ENCODE data around the gene CLPTM1. TPM values are rescaled to one million over a fixed set of nuclear protein-coding genes. Genes with fewer than 3 reads are reported as not detected.

Gene CLPTM1, protein sequence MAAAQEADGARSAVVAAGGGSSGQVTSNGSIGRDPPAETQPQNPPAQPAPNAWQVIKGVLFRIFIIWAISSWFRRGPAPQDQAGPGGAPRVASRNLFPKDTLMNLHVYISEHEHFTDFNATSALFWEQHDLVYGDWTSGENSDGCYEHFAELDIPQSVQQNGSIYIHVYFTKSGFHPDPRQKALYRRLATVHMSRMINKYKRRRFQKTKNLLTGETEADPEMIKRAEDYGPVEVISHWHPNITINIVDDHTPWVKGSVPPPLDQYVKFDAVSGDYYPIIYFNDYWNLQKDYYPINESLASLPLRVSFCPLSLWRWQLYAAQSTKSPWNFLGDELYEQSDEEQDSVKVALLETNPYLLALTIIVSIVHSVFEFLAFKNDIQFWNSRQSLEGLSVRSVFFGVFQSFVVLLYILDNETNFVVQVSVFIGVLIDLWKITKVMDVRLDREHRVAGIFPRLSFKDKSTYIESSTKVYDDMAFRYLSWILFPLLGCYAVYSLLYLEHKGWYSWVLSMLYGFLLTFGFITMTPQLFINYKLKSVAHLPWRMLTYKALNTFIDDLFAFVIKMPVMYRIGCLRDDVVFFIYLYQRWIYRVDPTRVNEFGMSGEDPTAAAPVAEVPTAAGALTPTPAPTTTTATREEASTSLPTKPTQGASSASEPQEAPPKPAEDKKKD
- 100 to 1,000 TPM in 3 of 6 donors, 10 to 100 TPM in 3; 53.4 to 139 (median 99.6) TPM for total RNA-seq

DNA sequence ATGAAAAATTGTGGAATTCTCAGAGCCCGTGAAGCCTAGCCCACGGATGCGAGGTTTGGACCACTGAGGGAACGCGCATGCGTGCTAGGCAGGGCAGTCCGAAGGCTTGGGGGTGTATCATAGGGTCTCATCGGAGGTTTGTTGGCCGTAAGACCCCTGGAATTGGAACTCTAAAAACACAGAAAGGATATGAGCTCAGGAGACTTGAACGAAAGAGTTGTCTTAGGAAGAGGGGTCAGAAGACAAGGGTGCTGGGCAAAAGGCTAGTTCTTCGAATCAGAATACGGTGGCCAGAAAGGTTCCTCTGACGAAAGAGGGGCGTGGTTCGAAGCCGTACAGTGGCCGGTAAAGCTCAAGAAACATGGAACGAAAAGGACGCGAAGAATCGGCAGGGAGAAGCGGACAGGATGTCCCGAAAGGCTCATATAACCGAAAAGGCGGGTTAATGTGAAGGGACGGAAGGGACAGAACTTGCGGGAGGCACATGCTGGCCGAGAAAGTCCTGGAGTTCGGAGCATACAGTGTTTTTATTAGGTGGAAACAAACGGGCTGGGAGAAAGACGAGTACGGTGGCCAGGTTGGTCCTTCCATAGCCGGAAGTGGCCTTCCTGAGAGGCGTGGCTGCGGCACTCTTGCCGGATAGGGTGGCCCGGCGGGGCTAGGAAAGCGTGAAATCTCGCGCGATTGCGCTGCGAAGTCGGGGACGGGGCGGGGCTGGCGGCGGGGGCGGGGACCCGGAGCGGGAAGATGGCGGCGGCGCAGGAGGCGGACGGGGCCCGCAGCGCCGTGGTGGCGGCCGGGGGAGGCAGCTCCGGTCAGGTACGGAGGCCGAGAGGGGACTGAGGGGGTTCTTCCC lies at the start of gene CLPTM1:
Gene CLPTM1, plus strand, starts transcription at position 732 of the 856 bp plus-strand sequence. Its CDS starts 16 bp downstream, at position 748.
- TF ChIP-seq EP300 (IDR thresholded peaks at IDR 0.05) (no peak), POLR2AphosphoS5 (IDR thresholded peaks at IDR 0.05) (peak; percentile 89 to 93), CTCF (IDR thresholded peaks at IDR 0.05) (peak in 2 of 6 experiments; percentile 12 to 21), POLR2A (IDR thresholded peaks at IDR 0.05) (peak in 2 of 4 donors; percentile 72 to 80)
- 1% methylated on average over 39 to 50 of the region's 65 CpGs for WGBS, 2 donors
- ATAC-seq (ENCODE audit: low FRiP score in 2 of 2) (peak; percentile 96 to 98), DNase-seq (peak; percentile 95 to 98)
- peak within 1 kb of the TSS; percentile 78 to 98 (median 96) for H3K4me3 ChIP-seq
- H3K9me3 ChIP-seq = no peaks in the 10 kb centered on the region
- H3K27ac ChIP-seq = peak within 1 kb of the TSS; percentile 82 to 97 (median 94)
- peaks cover 27 to 39% (median 32%) of the 10 kb centered on the region in 4 donors for H3K4me1 ChIP-seq
- H3K36me3 ChIP-seq = peaks cover 0 to 9% (median 0%) of the 10 kb centered on the region in 4 donors
- no peaks in the 10 kb centered on the region for H3K27me3 ChIP-seq

DNA sequence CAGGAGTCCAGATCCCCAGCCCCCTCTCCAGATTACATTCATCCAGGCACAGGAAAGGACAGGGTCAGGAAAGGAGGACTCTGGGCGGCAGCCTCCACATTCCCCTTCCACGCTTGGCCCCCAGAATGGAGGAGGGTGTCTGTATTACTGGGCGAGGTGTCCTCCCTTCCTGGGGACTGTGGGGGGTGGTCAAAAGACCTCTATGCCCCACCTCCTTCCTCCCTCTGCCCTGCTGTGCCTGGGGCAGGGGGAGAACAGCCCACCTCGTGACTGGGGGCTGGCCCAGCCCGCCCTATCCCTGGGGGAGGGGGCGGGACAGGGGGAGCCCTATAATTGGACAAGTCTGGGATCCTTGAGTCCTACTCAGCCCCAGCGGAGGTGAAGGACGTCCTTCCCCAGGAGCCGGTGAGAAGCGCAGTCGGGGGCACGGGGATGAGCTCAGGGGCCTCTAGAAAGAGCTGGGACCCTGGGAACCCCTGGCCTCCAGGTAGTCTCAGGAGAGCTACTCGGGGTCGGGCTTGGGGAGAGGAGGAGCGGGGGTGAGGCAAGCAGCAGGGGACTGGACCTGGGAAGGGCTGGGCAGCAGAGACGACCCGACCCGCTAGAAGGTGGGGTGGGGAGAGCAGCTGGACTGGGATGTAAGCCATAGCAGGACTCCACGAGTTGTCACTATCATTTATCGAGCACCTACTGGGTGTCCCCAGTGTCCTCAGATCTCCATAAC lies 49.6 kb upstream of the CLPTM1 start, which contains the start of gene APOE:
Gene APOE, plus strand, starts transcription at position 360 of the 724 bp plus-strand sequence. CDS start 829 bp downstream, outside the sequence.
- H3K27me3 ChIP-seq = peaks cover 0 to 15% (median 3%) of the 10 kb centered on the region in 4 donors
- no peak for TF ChIP-seq EP300 (IDR thresholded peaks at IDR 0.05)
- TF ChIP-seq POLR2A (IDR thresholded peaks at IDR 0.05) = peak in 1 of 4 donors; percentile 77
- H3K4me1 ChIP-seq = peaks cover 6 to 30% (median 7%) of the 10 kb centered on the region in 4 donors
- peaks cover 7 to 27% (median 24%) of the 10 kb centered on the region in 4 donors for H3K36me3 ChIP-seq
- ATAC-seq (ENCODE audit: low FRiP score in 2 of 2) (peak in 1 of 2 donors; percentile 2), DNase-seq (no peak)
- H3K9me3 ChIP-seq = no peaks in the 10 kb centered on the region
- peak within 1 kb of the TSS in 2 of 4 donors; percentile 36 to 79 for H3K27ac ChIP-seq
- peak within 1 kb of the TSS in 3 of 4 donors; percentile 29 to 47 (median 37) for H3K4me3 ChIP-seq
- 5 to 6% methylated on average over 14 to 20 of the region's 20 CpGs for WGBS, 2 donors

DNA sequence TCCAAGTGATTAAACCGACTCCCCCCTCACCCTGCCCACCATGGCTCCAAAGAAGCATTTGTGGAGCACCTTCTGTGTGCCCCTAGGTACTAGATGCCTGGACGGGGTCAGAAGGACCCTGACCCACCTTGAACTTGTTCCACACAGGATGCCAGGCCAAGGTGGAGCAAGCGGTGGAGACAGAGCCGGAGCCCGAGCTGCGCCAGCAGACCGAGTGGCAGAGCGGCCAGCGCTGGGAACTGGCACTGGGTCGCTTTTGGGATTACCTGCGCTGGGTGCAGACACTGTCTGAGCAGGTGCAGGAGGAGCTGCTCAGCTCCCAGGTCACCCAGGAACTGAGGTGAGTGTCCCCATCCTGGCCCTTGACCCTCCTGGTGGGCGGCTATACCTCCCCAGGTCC lies 47.6 kb upstream of the CLPTM1 start:
- DNase-seq (no peak), ATAC-seq (ENCODE audit: low FRiP score in 2 of 2) (no peak)
- WGBS, 2 donors = 92 to 93% methylated on average over 6 to 11 of the region's 12 CpGs
- TF ChIP-seq CTCF (IDR thresholded peaks at IDR 0.05) = no peak
- no peak for TF ChIP-seq EP300 (IDR thresholded peaks at IDR 0.05)
- TF ChIP-seq POLR2A (IDR thresholded peaks at IDR 0.05) = no peak
- TF ChIP-seq POLR2AphosphoS5 (IDR thresholded peaks at IDR 0.05) = no peak
- Histone ChIP-seq H3K27ac (peak overlapping the region in 1 of 4 donors; percentile 15), H3K9me3 (no peaks in the 10 kb centered on the region), H3K27me3 (peaks cover 0 to 15% (median 3%) of the 10 kb centered on the region in 4 donors), H3K36me3 (peaks cover 0 to 8% (median 7%) of the 10 kb centered on the region in 4 donors), H3K4me1 (peaks cover 6 to 41% (median 15%) of the 10 kb centered on the region in 4 donors), H3K4me3 (peak overlapping the region in 1 of 4 donors; percentile 47)

GRCh38 chr19:44908074-44908835 lies 46.9 kb upstream of the CLPTM1 start:
- Histone ChIP-seq H3K27ac (peak overlapping the region in 1 of 4 donors; percentile 15), H3K36me3 (peaks cover 0 to 1% (median under 1%) of the 10 kb centered on the region in 4 donors), H3K27me3 (peaks cover 0 to 15% (median 3%) of the 10 kb centered on the region in 4 donors), H3K9me3 (no peaks in the 10 kb centered on the region), H3K4me1 (peaks cover 8 to 40% (median 17%) of the 10 kb centered on the region in 4 donors), H3K4me3 (peak overlapping the region in 1 of 4 donors; percentile 47)
- WGBS, 2 donors = 93 to 95% methylated on average over 37 to 46 of the region's 46 CpGs
- ATAC-seq (ENCODE audit: low FRiP score in 2 of 2) (no peak), DNase-seq (no peak)
- TF ChIP-seq CTCF (IDR thresholded peaks at IDR 0.05) = no peak
- no peak for TF ChIP-seq POLR2A (IDR thresholded peaks at IDR 0.05)
- no peak for TF ChIP-seq EP300 (IDR thresholded peaks at IDR 0.05)
- TF ChIP-seq POLR2AphosphoS5 (IDR thresholded peaks at IDR 0.05) = no peak
